GM12801 (cell line): Measurements from ENCODE around the gene GREM2.

Experiments
- CTCF ChIP-seq: IDR thresholded peaks from one replicate; pipeline ENCODE4 v1.5.1; 2011; ENCODE audit warnings: control low read depth; ENCODE audit not compliant: insufficient read length; ENCODE audit errors: extremely low read depth

The GREM2 gene

GRCh38 chr1:240501115-240501514, 110.8 kb downstream of the GREM2 start:
- TF ChIP-seq CTCF, result no peak

- TF ChIP-seq CTCF, result no peak
These were observed 111.3 kb downstream of the GREM2 start for GRCh38 chr1:240500647-240501046.

- no peak for TF ChIP-seq CTCF
These were observed 112.9 kb downstream of the GREM2 start for GRCh38 chr1:240499012-240499411.

- TF ChIP-seq CTCF, result no peak
These were observed 113.6 kb downstream of the GREM2 start for GRCh38 chr1:240498335-240498734.

- TF ChIP-seq CTCF, result no peak
These were observed 114.0 kb downstream of the GREM2 start for GRCh38 chr1:240497908-240498307.

- TF ChIP-seq CTCF, result no peak
These were observed 115.0 kb downstream of the GREM2 start for GRCh38 chr1:240496941-240497340.

GRCh38 chr1:240496356-240496755, 115.6 kb downstream of the GREM2 start:
- no peak for TF ChIP-seq CTCF

- TF ChIP-seq CTCF, result no peak
These were observed 116.4 kb downstream of the GREM2 start for GRCh38 chr1:240495601-240496000.
